ENCODE results near the gene PLEKHG2.

PLEKHG2 gene

DNA sequence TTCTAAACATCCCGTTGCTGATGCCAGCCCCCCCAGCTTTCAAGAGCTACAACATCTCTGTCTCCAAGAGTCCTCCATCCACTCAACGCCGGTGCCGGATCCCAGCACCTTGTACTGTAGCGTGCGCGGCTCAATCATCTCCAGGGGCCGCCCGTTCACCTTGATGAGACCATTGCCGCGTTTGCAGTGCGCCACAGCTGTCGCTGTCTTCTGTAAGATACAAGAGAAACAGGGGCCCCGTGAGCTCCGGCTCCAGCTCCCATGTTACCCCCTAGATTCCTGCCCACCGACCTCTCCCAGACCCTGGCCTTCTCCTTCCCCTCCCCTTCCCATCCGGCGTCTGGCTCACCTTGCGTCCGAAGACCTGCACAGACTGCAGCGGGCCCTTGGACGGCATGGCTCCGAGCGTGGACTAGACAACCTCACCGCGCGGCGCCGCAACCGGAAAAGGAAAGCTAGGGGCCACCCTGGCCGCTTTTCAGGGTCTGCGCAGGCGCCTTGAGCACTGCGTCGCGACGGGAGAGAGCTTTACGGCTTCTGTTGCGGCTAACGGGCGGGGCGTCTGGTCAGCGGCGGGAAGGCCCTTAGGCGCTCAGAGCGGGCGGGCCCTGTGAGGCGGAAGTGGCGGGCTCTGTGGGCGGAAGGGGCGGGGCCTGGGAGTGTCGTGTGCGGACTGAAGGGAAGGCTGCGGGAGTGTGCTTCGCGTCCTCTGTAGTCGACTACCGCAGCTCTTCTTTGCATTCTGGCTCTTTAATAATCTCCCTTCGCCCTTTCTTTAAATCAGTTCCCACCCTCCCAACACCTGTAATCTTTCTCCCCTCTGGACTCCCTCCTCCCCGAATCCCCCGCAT is 23.3 kb downstream of the PLEKHG2 start, which contains the start of gene RPS16:
Gene RPS16, minus strand, starts transcription at position 451 of the 851 bp plus-strand sequence. Its CDS starts 54 bp downstream, at position 397.
- H3K9me3 ChIP-seq (ENCODE audit: insufficient read depth, low read length) = no peaks in the 10 kb centered on the region
- H3K9ac ChIP-seq (ENCODE audit: low read length) = peak within 1 kb of the TSS; percentile 100
- H3K4me3 ChIP-seq (ENCODE audit: low read length) = peak within 1 kb of the TSS; percentile 99
- H3K4me1 ChIP-seq (ENCODE audit: low read length) = peaks cover 51% of the 10 kb centered on the region
- peak within 1 kb of the TSS; percentile 92 for H3K4me2 ChIP-seq (ENCODE audit: low read length)
- peak within 1 kb of the TSS; percentile 72 for H3K27ac ChIP-seq (ENCODE audit: low read length)
- TF ChIP-seq, protein P1, sequence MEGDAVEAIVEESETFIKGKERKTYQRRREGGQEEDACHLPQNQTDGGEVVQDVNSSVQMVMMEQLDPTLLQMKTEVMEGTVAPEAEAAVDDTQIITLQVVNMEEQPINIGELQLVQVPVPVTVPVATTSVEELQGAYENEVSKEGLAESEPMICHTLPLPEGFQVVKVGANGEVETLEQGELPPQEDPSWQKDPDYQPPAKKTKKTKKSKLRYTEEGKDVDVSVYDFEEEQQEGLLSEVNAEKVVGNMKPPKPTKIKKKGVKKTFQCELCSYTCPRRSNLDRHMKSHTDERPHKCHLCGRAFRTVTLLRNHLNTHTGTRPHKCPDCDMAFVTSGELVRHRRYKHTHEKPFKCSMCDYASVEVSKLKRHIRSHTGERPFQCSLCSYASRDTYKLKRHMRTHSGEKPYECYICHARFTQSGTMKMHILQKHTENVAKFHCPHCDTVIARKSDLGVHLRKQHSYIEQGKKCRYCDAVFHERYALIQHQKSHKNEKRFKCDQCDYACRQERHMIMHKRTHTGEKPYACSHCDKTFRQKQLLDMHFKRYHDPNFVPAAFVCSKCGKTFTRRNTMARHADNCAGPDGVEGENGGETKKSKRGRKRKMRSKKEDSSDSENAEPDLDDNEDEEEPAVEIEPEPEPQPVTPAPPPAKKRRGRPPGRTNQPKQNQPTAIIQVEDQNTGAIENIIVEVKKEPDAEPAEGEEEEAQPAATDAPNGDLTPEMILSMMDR (IDR thresholded peaks at IDR 0.05; ENCODE audit: low read depth, low read length) = no peak
- no peak for TF ChIP-seq EZH2phosphoT487 (IDR thresholded peaks at IDR 0.05; ENCODE audit: low read depth)
- no peaks in the 10 kb centered on the region for H3K27me3 ChIP-seq (ENCODE audit: low read depth, low read length)
- H3K36me3 ChIP-seq (replicated peaks; ENCODE audit: low read depth, low read length) = peaks cover 35% of the 10 kb centered on the region
- no peak within 1 kb of the TSS for H2AFZ ChIP-seq (ENCODE audit: low read depth, low read length)
- peaks cover 20% of the 10 kb centered on the region for H4K20me1 ChIP-seq (ENCODE audit: insufficient read depth, low read length)
- peaks cover 30% of the 10 kb centered on the region for H3K79me2 ChIP-seq (ENCODE audit: low read length)

DNA sequence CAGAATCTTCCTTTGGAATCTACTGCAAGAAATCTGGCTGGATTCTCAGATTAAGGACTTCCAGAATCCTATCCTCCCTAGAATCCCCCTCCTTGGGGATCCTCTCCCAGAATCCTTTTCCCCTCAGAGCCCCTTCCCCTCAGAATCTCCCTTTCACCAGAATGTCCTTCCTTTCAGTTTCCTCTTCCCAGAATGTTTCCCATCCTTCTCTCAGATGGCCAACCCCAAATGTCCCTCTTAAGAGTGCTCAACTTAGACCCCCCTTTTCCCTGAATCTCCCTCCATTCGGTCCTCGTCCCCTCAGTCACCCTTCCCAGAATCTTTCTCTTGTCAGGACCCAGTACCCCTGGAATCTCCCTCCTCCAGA is 23.9 kb downstream of the PLEKHG2 start:
- Histone ChIP-seq H3K4me1 (ENCODE audit: low read length) (peaks cover 50% of the 10 kb centered on the region), H3K27ac (ENCODE audit: low read length) (peak overlapping the region; percentile 46), H2AFZ (ENCODE audit: low read depth, low read length) (no peak overlapping the region), H3K79me2 (ENCODE audit: low read length) (peaks cover 30% of the 10 kb centered on the region), H3K27me3 (ENCODE audit: low read depth, low read length) (no peaks in the 10 kb centered on the region), H3K9ac (ENCODE audit: low read length) (peak overlapping the region; percentile 98), H3K4me3 (ENCODE audit: low read length) (peak overlapping the region; percentile 99), H3K36me3 (replicated peaks; ENCODE audit: low read depth, low read length) (peaks cover 32% of the 10 kb centered on the region), H4K20me1 (ENCODE audit: insufficient read depth, low read length) (peaks cover 20% of the 10 kb centered on the region), H3K4me2 (ENCODE audit: low read length) (peak overlapping the region; percentile 92), H3K9me3 (ENCODE audit: insufficient read depth, low read length) (no peaks in the 10 kb centered on the region)
- no peak for TF ChIP-seq EZH2phosphoT487 (IDR thresholded peaks at IDR 0.05; ENCODE audit: low read depth)
- TF ChIP-seq, protein P1 (IDR thresholded peaks at IDR 0.05; ENCODE audit: low read depth, low read length) = no peak

DNA sequence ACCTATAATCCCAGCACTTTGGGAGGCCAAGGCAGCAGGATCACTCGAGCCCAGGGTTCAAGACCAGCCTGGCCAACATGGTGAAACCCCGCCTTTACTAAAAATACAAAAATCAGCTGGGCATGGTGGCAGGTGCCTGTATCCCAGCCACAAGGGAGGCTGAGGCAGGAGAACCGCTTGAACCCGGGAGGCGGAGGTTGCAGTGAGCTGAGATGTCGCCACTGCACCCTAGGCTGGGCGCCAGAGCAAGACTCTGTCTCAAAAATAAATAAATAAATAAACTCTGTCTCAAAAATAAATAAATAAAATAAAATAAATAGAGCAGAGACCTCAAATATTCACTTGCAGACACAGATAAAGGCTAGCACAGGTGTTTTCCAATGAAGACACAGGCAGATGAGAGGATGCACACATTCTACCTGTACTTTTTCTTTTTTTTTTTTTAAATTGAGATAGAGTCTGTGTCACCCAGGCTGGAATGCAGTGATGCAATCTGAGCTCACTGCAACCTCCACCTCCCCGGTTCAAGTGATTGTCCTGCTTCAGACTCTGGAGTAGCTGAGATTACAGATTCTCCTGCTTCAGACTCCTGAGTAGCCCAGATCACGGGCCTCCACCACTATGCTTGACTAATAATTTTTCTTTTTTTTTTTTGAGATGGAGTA is 25.9 kb downstream of the PLEKHG2 start:
- Histone ChIP-seq H4K20me1 (ENCODE audit: insufficient read depth, low read length) (peaks cover 13% of the 10 kb centered on the region), H3K79me2 (ENCODE audit: low read length) (peaks cover 27% of the 10 kb centered on the region), H3K4me1 (ENCODE audit: low read length) (peaks cover 38% of the 10 kb centered on the region), H3K27me3 (ENCODE audit: low read depth, low read length) (no peaks in the 10 kb centered on the region), H2AFZ (ENCODE audit: low read depth, low read length) (no peak overlapping the region), H3K9me3 (ENCODE audit: insufficient read depth, low read length) (no peaks in the 10 kb centered on the region), H3K4me2 (ENCODE audit: low read length) (no peak overlapping the region), H3K9ac (ENCODE audit: low read length) (no peak overlapping the region), H3K36me3 (replicated peaks; ENCODE audit: low read depth, low read length) (peaks cover 20% of the 10 kb centered on the region), H3K27ac (ENCODE audit: low read length) (no peak overlapping the region), H3K4me3 (ENCODE audit: low read length) (no peak overlapping the region)
- TF ChIP-seq, protein P1 (IDR thresholded peaks at IDR 0.05; ENCODE audit: low read depth, low read length) = no peak
- TF ChIP-seq EZH2phosphoT487 (IDR thresholded peaks at IDR 0.05; ENCODE audit: low read depth) = no peak

DNA sequence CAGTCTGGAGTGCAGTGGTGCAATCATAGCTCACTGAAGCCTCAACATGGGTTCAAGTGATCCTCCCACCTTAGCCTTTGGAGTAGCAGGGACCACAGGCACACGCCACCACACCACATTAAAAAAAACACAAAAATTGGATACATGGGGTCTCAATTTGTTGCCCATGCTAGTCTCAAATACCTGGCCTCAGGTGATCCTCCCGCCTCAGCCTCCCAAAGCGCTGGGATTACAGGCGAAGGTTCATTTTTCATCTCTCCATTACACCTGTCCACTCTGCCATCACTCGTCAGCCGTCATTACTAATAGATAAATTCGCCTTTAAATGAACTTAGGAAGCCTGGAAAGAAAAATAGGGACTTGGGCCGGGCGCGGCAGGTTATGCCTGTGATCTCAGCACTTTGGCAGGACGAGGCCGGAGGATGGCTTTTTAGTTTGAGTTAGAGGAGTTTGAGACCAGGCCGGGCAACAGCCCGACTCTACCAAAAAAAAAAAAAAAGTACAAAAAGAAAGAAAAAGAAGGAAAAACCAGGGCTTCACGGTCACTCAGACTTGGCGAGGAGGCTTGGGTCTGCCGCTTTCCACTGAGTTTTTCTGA is 32.2 kb downstream of the PLEKHG2 start:
- Histone ChIP-seq H3K79me2 (ENCODE audit: low read length) (peaks cover 53% of the 10 kb centered on the region), H3K9me3 (ENCODE audit: insufficient read depth, low read length) (no peaks in the 10 kb centered on the region), H3K36me3 (replicated peaks; ENCODE audit: low read depth, low read length) (peaks cover 29% of the 10 kb centered on the region), H3K27me3 (ENCODE audit: low read depth, low read length) (no peaks in the 10 kb centered on the region), H3K4me1 (ENCODE audit: low read length) (peaks cover 55% of the 10 kb centered on the region), H3K4me3 (ENCODE audit: low read length) (peak overlapping the region; percentile 92), H3K4me2 (ENCODE audit: low read length) (peak overlapping the region; percentile 76), H3K27ac (ENCODE audit: low read length) (peak overlapping the region; percentile 85), H2AFZ (ENCODE audit: low read depth, low read length) (no peak overlapping the region), H4K20me1 (ENCODE audit: insufficient read depth, low read length) (peaks cover 22% of the 10 kb centered on the region), H3K9ac (ENCODE audit: low read length) (peak overlapping the region; percentile 98)
- TF ChIP-seq, protein P1 (IDR thresholded peaks at IDR 0.05; ENCODE audit: low read depth, low read length) = no peak
- no peak for TF ChIP-seq EZH2phosphoT487 (IDR thresholded peaks at IDR 0.05; ENCODE audit: low read depth)

All from OCI-LY3 (cell line).